ENCODE data around the gene S100A12. TPM values are rescaled to one million over a fixed set of nuclear protein-coding genes. Genes with fewer than 3 reads are reported as not detected.

Gene S100A12
- total RNA-seq = not detected in 2 replicates

DNA sequence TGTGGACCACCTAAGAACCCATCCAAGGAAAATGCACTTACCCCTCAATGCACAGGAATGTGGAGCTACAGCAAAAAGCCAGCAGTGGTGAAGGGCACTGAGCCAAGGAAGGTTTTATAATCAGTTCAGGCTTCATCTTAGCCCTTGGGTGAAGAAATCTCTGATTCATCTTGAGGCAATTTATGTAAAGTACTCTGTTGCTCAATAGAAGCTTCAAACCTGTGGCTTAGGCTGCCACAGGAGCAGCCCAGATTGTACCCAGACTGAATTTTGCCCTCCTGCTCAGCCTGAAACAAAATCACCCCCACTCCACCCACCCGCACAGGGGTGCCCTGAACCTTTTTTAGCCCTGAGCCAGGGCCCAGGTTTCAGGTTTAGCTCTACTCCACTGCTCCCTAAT, at the start of gene S100A12:
S100A12 (minus strand) TSS at position 111 of the 400 bp plus-strand sequence. CDS start 1,029 bp downstream, outside the sequence.

DNA sequence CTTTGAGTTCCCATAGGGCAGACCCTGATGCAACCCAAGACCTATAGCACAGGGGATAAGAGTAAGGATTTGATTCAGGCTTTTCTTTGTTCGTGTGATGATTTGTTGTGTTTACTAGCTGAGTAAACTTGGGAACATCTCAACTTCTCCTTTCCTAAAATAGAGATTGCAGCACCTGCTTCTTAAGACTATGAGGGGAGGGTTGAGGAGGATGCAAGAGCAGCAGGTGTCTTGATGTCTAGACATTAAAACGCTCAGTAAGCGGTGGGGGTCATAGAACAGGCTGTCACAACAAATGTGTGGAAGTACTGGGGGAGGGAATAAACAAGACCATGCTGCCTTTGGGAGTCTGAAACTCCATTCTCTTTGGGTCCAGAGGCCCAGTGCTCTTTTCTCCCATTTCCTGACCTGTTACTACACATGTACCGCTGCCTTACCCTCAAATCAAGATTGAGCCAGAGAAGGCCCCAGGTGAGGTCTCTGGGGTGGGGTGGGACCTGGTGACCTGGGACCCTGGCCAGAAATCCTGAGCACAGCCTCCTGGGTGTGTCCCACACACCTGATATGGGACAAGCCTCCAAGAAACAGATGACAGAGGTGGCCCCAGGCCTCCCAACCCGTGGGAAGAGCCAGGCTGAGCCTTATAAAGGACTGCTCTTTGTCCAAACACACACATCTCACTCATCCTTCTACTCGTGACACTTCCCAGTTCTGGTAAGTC, 40.6 kb upstream of the S100A12 start, which contains the start of gene S100A7A:
S100A7A (plus strand) TSS at position 671 of the 721 bp plus-strand sequence. CDS start 1,563 bp downstream, outside the sequence.

DNA sequence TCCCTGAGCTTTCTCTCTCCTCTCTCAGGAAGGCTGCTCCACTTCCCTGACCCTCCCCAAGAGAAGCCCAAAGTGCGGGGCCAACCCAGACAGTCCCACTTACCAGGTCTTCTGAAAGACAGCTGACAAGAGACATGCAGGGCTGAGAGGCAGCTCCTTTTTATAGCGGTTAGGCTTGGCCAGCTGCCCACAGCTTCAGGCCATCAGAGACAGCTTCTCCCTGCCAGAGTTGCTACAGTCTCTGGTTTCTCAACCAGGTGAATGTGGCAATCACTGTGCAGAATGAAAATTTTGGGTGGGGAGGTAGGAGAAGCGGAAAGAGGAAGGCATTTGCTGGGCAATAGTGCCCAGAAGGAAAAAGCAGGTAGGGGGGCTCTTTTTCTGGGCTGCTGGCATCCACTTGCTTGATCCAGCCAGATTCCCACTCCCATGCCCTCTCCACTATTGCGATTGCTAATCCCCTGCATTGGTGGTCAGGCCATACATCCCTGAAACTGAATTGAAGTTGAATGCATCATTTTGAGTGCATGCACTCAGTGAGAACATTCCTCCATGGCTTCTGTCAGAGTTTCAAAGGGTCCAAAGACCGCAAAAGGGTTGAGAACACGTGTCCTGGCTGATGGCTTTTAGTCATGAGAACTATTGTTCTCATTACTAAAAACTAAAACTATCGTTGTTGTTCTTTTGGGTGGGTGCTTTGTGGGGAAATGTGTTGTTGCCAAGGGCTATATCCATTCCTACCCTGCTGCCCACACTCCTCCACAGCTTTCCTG, 15.7 kb upstream of the S100A12 start, which contains the start of gene S100A8:
S100A8 (minus strand) TSS at position 136 of the 773 bp plus-strand sequence. CDS start 538 bp downstream, outside the sequence.

DNA sequence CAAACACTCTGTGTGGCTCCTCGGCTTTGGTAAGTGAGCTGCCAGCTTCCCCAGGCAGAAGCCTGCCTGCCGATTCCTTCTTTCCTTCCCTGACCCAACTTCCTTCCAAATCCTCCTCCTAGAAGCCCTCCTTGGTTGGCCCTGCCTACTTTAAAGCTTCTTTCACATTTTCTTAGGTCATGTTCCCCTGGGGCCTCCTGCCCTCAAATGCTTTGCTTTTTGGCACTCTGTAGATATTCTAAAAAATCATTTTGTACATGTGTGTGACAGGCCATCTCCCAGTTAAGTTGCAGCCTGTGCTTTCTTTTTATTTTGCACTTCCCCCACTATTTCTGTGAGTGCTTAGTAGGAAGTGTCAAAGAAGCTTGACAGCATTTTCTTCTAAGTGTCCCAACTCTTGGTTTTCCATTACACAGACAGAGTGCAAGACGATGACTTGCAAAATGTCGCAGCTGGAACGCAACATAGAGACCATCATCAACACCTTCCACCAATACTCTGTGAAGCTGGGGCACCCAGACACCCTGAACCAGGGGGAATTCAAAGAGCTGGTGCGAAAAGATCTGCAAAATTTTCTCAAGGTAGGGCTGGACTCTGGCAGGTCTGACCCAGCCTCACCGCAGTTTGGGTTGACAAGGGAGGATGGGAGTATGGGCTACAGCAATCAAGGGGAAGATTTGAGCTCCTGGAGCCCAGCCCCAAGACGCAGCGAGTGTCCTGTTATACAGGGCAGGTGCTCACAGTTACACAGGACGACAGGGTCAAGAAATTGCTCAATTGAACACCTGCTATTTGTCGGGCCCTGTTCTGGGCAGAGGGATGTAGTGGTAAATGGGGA, 17.3 kb downstream of the S100A12 start, which contains the start of gene S100A9:
S100A9 (plus strand) TSS at position 2 of the 838 bp plus-strand sequence; CDS start at position 432, 430 bp downstream.

DNA sequence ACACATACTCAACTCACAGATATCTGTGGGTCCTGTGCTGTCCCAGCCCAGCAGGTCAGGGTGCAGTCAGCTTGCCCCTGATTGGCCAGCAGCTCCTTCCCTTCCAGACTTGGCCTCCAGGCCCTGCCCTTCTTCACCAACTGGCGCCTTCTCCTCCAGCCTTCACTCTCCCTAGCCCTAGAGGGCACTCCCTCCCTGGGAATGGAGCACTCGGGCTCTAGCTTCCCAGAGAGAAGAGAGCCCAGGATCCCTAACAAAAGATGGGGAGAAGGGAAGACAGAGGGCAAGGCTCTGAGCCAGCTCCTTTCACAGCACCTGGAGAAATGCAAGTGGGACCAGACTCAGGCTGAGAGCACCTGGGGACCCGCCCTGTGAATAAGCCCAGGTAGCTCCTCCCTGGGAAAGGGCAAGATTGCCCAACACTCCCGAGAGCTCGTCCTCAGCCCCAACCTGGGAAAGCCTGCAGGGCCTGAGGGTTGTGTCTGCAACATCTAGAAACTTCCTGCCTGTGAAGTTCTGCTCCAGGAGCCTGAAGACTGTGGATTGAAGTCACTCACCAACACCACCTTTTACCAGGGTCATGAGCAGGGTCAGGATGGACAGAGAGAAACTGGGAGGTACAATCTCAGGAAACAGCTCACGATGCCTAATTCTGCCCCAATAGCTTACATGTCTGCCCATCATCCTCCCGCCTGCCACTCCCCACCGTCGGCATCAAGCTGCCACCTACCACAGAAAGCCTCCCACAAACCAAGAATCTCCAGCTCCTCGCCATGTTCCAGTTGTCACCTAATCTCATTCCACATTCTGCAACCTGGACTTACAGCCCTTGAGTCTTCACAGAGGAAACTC, 26.7 kb downstream of the S100A12 start, which contains the start of gene PGLYRP4:
PGLYRP4 (minus strand) TSS at position 331 of the 852 bp plus-strand sequence. CDS start 909 bp downstream, outside the sequence.

Other genes with a start within 250 kb of the S100A12 start
- gene SPRR2G, start 224.7 kb downstream of the S100A12 start, total RNA-seq = not detected in 2 replicates
- gene LELP1, start 172.2 kb downstream of the S100A12 start, total RNA-seq = not detected in 2 replicates
- gene PRR9, start 158.0 kb downstream of the S100A12 start, total RNA-seq = not detected in 2 replicates
- gene LORICRIN, start 115.9 kb downstream of the S100A12 start, total RNA-seq = not detected in 2 replicates
- gene PGLYRP3, start 62.7 kb downstream of the S100A12 start, total RNA-seq = not detected in 2 replicates
- not detected in 2 replicates for gene PGLYRP4, start 26.8 kb downstream of the S100A12 start, total RNA-seq
- gene S100A9, start 17.8 kb downstream of the S100A12 start, total RNA-seq = not detected in 2 replicates
- gene S100A8, start 15.5 kb upstream of the S100A12 start, total RNA-seq = not detected in 2 replicates
- gene S100A7A, start 40.9 kb upstream of the S100A12 start, total RNA-seq = not detected in 2 replicates
- gene S100A7, start 85.0 kb upstream of the S100A12 start, total RNA-seq = not detected in 2 replicates
- gene S100A6, start 160.4 kb upstream of the S100A12 start, total RNA-seq = 410 and 1,438 TPM in 2 replicates
- not detected in 2 replicates for gene S100A5, start 165.3 kb upstream of the S100A12 start, total RNA-seq
- gene S100A4, start 170.2 kb upstream of the S100A12 start, total RNA-seq = 5.8 and 7.9 TPM in 2 replicates
- 0.30 and 0.97 TPM in 2 replicates for gene S100A3, start 173.6 kb upstream of the S100A12 start, total RNA-seq
- 2.9 and 4.0 TPM in 2 replicates for gene S100A2, start 190.2 kb upstream of the S100A12 start, total RNA-seq
- gene S100A16, start 237.5 kb upstream of the S100A12 start, total RNA-seq = 470 and 513 TPM in 2 replicates
- not detected in 2 replicates for gene S100A14, start 240.7 kb upstream of the S100A12 start, total RNA-seq